Esophagus squamous epithelium (tissue), 4 donors: ENCODE measurements around the gene MGAM2.

ENCODE experiments used
- POLR2A ChIP-seq, 4 donors: fragments of 450-650 bp; IDR thresholded peaks; one replicate each; pipeline ENCODE4 v1.6.1; 2017; ENCODE audit warnings: antibody characterized with exemption in 4 of 4, mild to moderate bottlenecking in 4 of 4, moderate library complexity in 3 of 4
- TF ChIP-seq, protein P1 (sequence below), 6 experiments: fragments of 450-650 bp in 4 of 6; fragments of 200-600 bp in 2 of 6; sonication (generic) in 2 of 6; IDR thresholded peaks; one replicate each; pipeline ENCODE4 v1.5.1; 2016 to 2019; ENCODE audit warnings: antibody characterized with exemption in 6 of 6, mild to moderate bottlenecking in 4 of 6, moderate library complexity in 4 of 6

DNA sequence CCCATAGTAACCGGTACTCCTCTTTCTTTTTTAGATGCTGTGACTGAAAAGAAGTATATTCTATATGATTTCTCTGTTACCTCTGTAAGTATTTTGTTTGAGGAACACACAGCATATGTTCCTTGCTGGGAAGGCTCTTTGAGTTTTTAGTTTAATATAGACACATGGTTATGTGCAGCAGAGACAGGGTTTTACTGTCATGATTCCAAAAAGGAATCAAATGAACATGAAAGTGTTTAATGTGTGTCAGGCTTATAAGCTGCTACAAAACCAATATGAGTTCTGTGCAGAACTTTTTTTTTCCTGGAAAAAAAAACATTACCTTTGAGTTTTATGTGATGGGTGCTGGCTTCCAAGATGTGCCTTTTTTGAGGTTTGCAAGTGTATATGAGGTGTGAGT is 50.4 kb downstream of the MGAM2 start:
- TF ChIP-seq, protein P1, sequence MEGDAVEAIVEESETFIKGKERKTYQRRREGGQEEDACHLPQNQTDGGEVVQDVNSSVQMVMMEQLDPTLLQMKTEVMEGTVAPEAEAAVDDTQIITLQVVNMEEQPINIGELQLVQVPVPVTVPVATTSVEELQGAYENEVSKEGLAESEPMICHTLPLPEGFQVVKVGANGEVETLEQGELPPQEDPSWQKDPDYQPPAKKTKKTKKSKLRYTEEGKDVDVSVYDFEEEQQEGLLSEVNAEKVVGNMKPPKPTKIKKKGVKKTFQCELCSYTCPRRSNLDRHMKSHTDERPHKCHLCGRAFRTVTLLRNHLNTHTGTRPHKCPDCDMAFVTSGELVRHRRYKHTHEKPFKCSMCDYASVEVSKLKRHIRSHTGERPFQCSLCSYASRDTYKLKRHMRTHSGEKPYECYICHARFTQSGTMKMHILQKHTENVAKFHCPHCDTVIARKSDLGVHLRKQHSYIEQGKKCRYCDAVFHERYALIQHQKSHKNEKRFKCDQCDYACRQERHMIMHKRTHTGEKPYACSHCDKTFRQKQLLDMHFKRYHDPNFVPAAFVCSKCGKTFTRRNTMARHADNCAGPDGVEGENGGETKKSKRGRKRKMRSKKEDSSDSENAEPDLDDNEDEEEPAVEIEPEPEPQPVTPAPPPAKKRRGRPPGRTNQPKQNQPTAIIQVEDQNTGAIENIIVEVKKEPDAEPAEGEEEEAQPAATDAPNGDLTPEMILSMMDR (IDR thresholded peaks at IDR 0.05), result no peak
- no peak for TF ChIP-seq POLR2A (IDR thresholded peaks at IDR 0.05)
